IMR-90 (cell line): ENCODE results near the gene TBC1D10A. TPM values are rescaled to one million over a fixed set of nuclear protein-coding genes. Genes with fewer than 3 reads are reported as not detected.

ENCODE experiments used
- ATAC-seq: fragments of 200-7000 bp; cut with Tn5 transposase; 2 replicates; pipeline ENCODE4 v1.9.1; 2020; ENCODE audit warnings: low read depth, mild to moderate bottlenecking, moderate library complexity
- BruUV-seq: library from RNA; stranded (reverse); fragments of 400-500 nt; replicated peaks from 2 replicates; lab custom pipeline; 2021; lab: Mats Ljungman, UMichigan
- CTCF ChIA-PET: fragments of 300-600 bp; formaldehyde crosslinking; extraction: SDS; loops from one replicate; lab custom pipeline; 2021; ENCODE audit warnings: antibody characterized with exemption; lab: Yijun Ruan, JAX
- POLR2A ChIA-PET: fragments of 300-600 bp; sonication (Branson Sonifier 250); formaldehyde crosslinking; loops from one replicate; lab custom pipeline; 2022; ENCODE audit warnings: antibody characterized with exemption; ENCODE audit not compliant: unreplicated experiment; lab: Charles Lee
- DNase-seq: peaks from one replicate; pipeline ENCODE4 v3.0.0; 2013
- H2AFZ ChIP-seq: replicated peaks from 2 replicates; pipeline ENCODE3; 2013; ENCODE audit warnings: low read length, mild to moderate bottlenecking; ENCODE audit not compliant: poor library complexity
- H2AK5ac ChIP-seq: 2 replicates; pipeline ENCODE4 v1.6.1; 2013; ENCODE audit warnings: low read depth, low read length, inconsistent platforms
- H2AK9ac ChIP-seq: replicated peaks from 2 replicates; pipeline ENCODE3; 2013; ENCODE audit warnings: mild to moderate bottlenecking, low read depth, low read length, moderate library complexity; ENCODE audit not compliant: poor library complexity
- H2BK120ac ChIP-seq: 2 replicates; pipeline ENCODE4 v1.6.1; 2013; ENCODE audit warnings: low read depth, low read length, inconsistent platforms
- H2BK15ac ChIP-seq: 3 replicates; pipeline ENCODE4 v1.6.1; 2013; ENCODE audit warnings: low read depth, low read length, inconsistent platforms
- H2BK20ac ChIP-seq: 2 replicates; pipeline ENCODE4 v1.6.1; 2013; ENCODE audit warnings: low read depth, mild to moderate bottlenecking, inconsistent platforms, low read length, moderate library complexity
- H2BK5ac ChIP-seq: 2 replicates; pipeline ENCODE4 v1.6.1; 2013; ENCODE audit warnings: mild to moderate bottlenecking, low read depth, low read length, inconsistent platforms; ENCODE audit not compliant: poor library complexity, severe bottlenecking
- H3K14ac ChIP-seq: replicated peaks from 2 replicates; pipeline ENCODE4 v1.6.1; 2013; ENCODE audit warnings: low read depth, low read length, inconsistent platforms
- H3K18ac ChIP-seq: 2 replicates; pipeline ENCODE4 v1.6.1; 2013; ENCODE audit warnings: low read depth, low read length, control low read depth
- H3K23ac ChIP-seq: 2 replicates; pipeline ENCODE4 v1.6.1; 2013; ENCODE audit warnings: low read depth, low read length, inconsistent platforms
- H3K27ac ChIP-seq: 2 replicates; pipeline ENCODE4 v1.5.1; 2013; ENCODE audit warnings: mild to moderate bottlenecking, control low read depth, low read length; ENCODE audit not compliant: insufficient read depth
- H3K27me3 ChIP-seq: 2 replicates; pipeline ENCODE4 v1.6.1; 2013; ENCODE audit warnings: low read length; ENCODE audit not compliant: control insufficient read depth, insufficient read depth
- H3K36me3 ChIP-seq: 2 replicates; pipeline ENCODE4 v1.6.1; 2013; ENCODE audit warnings: low read length, mixed read lengths; ENCODE audit not compliant: control insufficient read depth, insufficient read depth
- H3K4ac ChIP-seq: 2 replicates; pipeline ENCODE4 v1.6.1; 2013; ENCODE audit warnings: low read depth, low read length, inconsistent platforms
- H3K4me1 ChIP-seq: 2 replicates; pipeline ENCODE4 v1.6.1; 2013; ENCODE audit warnings: low read length, mixed read lengths; ENCODE audit not compliant: control insufficient read depth, insufficient read depth
- H3K4me2 ChIP-seq: 2 replicates; pipeline ENCODE4 v1.6.1; 2013; ENCODE audit warnings: low read depth, mild to moderate bottlenecking, control low read depth, low read length, moderate library complexity
- H3K4me3 ChIP-seq: 2 replicates; pipeline ENCODE4 v1.5.1; 2013; ENCODE audit warnings: low read depth, mild to moderate bottlenecking, control low read depth, low read length, moderate library complexity; ENCODE audit not compliant: insufficient read depth
- H3K56ac ChIP-seq: 2 replicates; pipeline ENCODE4 v1.6.1; 2013; ENCODE audit warnings: low read length, inconsistent platforms; ENCODE audit not compliant: insufficient read depth; ENCODE audit errors: extremely low read depth
- H3K79me1 ChIP-seq, 2 experiments: 2 replicates each; pipeline ENCODE4 v1.6.1; 2013; ENCODE audit warnings: low read length in 2 of 2, inconsistent platforms in 1 of 2, low read depth in 1 of 2
- H3K9ac ChIP-seq: 2 replicates; pipeline ENCODE4 v1.6.1; 2013; ENCODE audit warnings: low read depth, low read length, control low read depth
- H3K9me1 ChIP-seq: 2 replicates; pipeline ENCODE4 v1.6.1; 2013; ENCODE audit warnings: low read length, inconsistent platforms; ENCODE audit not compliant: insufficient read depth
- H3K9me3 ChIP-seq: 2 replicates; pipeline ENCODE4 v1.6.1; 2013; ENCODE audit warnings: low read length; ENCODE audit not compliant: control insufficient read depth, insufficient read depth
- H4K20me1 ChIP-seq: 2 replicates; pipeline ENCODE4 v1.6.1; 2013; ENCODE audit warnings: low read length, inconsistent platforms; ENCODE audit not compliant: insufficient read depth
- H4K5ac ChIP-seq: 2 replicates; pipeline ENCODE4 v1.6.1; 2013; ENCODE audit warnings: mild to moderate bottlenecking, low read depth, low read length, control low read depth
- H4K8ac ChIP-seq, 2 experiments: 2 replicates each; pipeline ENCODE4 v1.6.1; 2013; ENCODE audit warnings: low read depth in 2 of 2, low read length in 2 of 2, control low read depth in 1 of 2, inconsistent platforms in 1 of 2
- H4K91ac ChIP-seq: 2 replicates; pipeline ENCODE4 v1.6.1; 2013; ENCODE audit warnings: low read depth, low read length, inconsistent platforms; ENCODE audit not compliant: insufficient read depth
- CHD1 ChIP-seq: IDR thresholded peaks from 2 replicates; pipeline ENCODE4 v1.6.1; 2012; ENCODE audit warnings: low read depth, low read length, improper control_type of control experiment
- MXI1 ChIP-seq: IDR thresholded peaks from 2 replicates; pipeline ENCODE4 v1.6.1; 2012; ENCODE audit warnings: low read depth, mild to moderate bottlenecking, low read length, moderate library complexity, borderline replicate concordance
- RAD21 ChIP-seq: IDR thresholded peaks from 2 replicates; pipeline ENCODE4 v1.6.1; 2012; ENCODE audit warnings: low read length, improper control_type of control experiment
- USF2 ChIP-seq: fragments of 150-350 bp; IDR thresholded peaks from 2 replicates; pipeline ENCODE4 v1.6.1; 2017; ENCODE audit warnings: mild to moderate bottlenecking, antibody characterized with exemption, low read length, low read depth
- WGBS, 2 experiments: methylation state at CpG; one replicate each; pipeline versions ENCODE4 v1.1.5 to v1.1.7; 2013; ENCODE audit warnings: missing lambda C conversion rate in 2 of 2; ENCODE audit not compliant: insufficient read length in 1 of 2; ENCODE audit errors: extremely low coverage in 2 of 2; 5-methylcytosine and 5-hydroxymethylcytosine counted together
- dilution Hi-C: fragments of 300-500 bp; cut with HindIII; formaldehyde crosslinking; loops from one replicate; pipeline ENCODE4 v1.14.3; 2018; ENCODE audit warnings: low sequenced_read_pairs; ENCODE audit not compliant: unreplicated experiment
- in situ Hi-C: fragments of 300-500 bp; cut with MboI; formaldehyde crosslinking; loops from 3 replicates; pipeline ENCODE4 v1.14.3; 2019; ENCODE audit warnings: low sequenced_read_pairs, inconsistent platforms, mixed read lengths
- intact Hi-C: fragments of 100-400 bp; cut with micrococcal nuclease; formaldehyde crosslinking; loops from 2 replicates; pipeline ENCODE4 v1.10.0; 2022
- polyA plus RNA-seq, 3 experiments: library from polyadenylated mRNA; depleted of rRNA; stranded (reverse); fragments of >200 nt; gene quantifications; 2 replicates each; pipeline ENCODE4 v1.2.3, GENCODE V29; 2012; ENCODE audit warnings: low replicate concordance in 1 of 3
- total RNA-seq: library from RNA; depleted of rRNA; stranded (reverse); fragments of >200 nt; gene quantifications from 2 replicates; pipeline ENCODE4 v1.2.3, GENCODE V29; 2012

The TBC1D10A gene
- total and polyA plus RNA-seq, 2 of the 4 experiments (the other 2 are of a cell fraction), result 16.3 to 33.1 TPM

- H2BK5ac ChIP-seq, result no peak overlapping the region
- BruUV-seq, result no TSS peak
- no peak for TF ChIP-seq RAD21
- TF ChIP-seq MXI1, result no peak
- TF ChIP-seq USF2, result no peak
- no peak for TF ChIP-seq CHD1
- no peaks in the 10 kb centered on the region for H3K9me3 ChIP-seq
- H3K4ac ChIP-seq, result no peak overlapping the region
- H2AK5ac ChIP-seq, result peak overlapping the region; percentile 34
- in situ Hi-C loops, result no loop called here
- H3K4me1 ChIP-seq, result peaks cover 6% of the 10 kb centered on the region; the same call in 1 of the 2 replicates
- H3K56ac ChIP-seq, result no peak overlapping the region
- no peak overlapping the region; the same call in 1 of the 2 replicates for H4K91ac ChIP-seq
- H3K9ac ChIP-seq, result no peak overlapping the region
- no peak overlapping the region for H3K18ac ChIP-seq
- dilution Hi-C loops, result no loop called here
- no peak for DNase-seq
- no peak overlapping the region for H3K23ac ChIP-seq
- no peak overlapping the region for H4K5ac ChIP-seq
- POLR2A ChIA-PET, result no interaction called here
- H3K27ac ChIP-seq, result no peak overlapping the region
- H2BK120ac ChIP-seq, result no peak overlapping the region
- no peak overlapping the region for H3K4me3 ChIP-seq
- H2BK15ac ChIP-seq, result no peak overlapping the region
- no peak for ATAC-seq
- H3K4me2 ChIP-seq, result no peak overlapping the region
- H3K36me3 ChIP-seq, result no peaks in the 10 kb centered on the region
- H4K20me1 ChIP-seq, result no peaks in the 10 kb centered on the region
- intact Hi-C loops, result no loop called here
- CTCF ChIA-PET, result interaction anchor here (0.6 kb wide), 1 partner anchor 154 kb away, joined by 4 read pairs; no protein-coding TSS in a partner anchor
- H3K27me3 ChIP-seq, result no peaks in the 10 kb centered on the region; the same call in 1 of the 2 replicates
- peak overlapping the region; percentile 67 for H2AFZ ChIP-seq
- H3K14ac ChIP-seq, result no peak overlapping the region
- H3K9me1 ChIP-seq, result no peaks in the 10 kb centered on the region; the same call in 1 of the 2 replicates
- H4K8ac ChIP-seq, result no peak overlapping the region
- H3K79me1 ChIP-seq, result no peaks in the 10 kb centered on the region
- no peak overlapping the region for H2BK20ac ChIP-seq
- 86% methylated on average over 5 of the region's 9 CpGs; no CpG with 5 or more reads in 1 of the 2 experiments for WGBS, 2 experiments
- H2AK9ac ChIP-seq, result no peak overlapping the region
These were observed 61.5 kb downstream of the TBC1D10A start for GRCh38 chr22:30265131-30265720.
